Measurements from ENCODE around the gene POLRMT. TPM values are rescaled to one million over a fixed set of nuclear protein-coding genes. Genes with fewer than 3 reads are reported as not detected.

The POLRMT gene
- total RNA-seq, 1 donor from 2014 or later: 68.4 TPM

DNA sequence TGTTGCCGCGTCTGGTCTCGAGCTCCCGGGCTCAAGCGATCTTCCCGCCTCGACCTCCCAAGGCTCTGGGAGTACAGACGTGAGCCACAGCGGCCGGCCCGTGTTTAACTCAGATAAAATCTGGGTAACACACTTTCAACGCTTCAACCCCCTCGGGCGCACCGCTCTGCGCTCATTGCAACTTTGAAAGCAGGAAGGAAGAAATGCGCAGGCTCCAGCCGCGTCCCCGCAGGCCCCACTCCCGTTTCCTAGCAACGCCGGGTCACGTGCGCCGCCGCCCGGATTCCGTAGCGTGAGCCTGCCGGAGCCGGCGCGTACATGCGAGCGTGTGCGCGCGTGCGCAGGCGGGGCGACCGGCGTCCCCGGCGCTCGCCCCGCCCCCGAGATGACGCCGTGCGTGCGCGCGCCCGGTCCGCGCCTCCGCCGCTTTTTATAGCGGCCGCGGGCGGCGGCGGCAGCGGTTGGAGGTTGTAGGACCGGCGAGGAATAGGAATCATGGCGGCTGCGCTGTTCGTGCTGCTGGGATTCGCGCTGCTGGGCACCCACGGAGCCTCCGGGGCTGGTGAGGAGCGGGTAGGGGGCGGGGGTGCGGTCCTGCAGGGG lies 61.1 kb downstream of the POLRMT start, which contains the start of gene BSG:
Gene BSG, plus strand, starts transcription at position 457 of the 603 bp plus-strand sequence. Its CDS starts 39 bp downstream, at position 496.
- peaks cover 21% of the 10 kb centered on the region for H3K4me1 Mint-ChIP-seq (ENCODE audit: low read depth)
- TF ChIP-seq, protein P1, sequence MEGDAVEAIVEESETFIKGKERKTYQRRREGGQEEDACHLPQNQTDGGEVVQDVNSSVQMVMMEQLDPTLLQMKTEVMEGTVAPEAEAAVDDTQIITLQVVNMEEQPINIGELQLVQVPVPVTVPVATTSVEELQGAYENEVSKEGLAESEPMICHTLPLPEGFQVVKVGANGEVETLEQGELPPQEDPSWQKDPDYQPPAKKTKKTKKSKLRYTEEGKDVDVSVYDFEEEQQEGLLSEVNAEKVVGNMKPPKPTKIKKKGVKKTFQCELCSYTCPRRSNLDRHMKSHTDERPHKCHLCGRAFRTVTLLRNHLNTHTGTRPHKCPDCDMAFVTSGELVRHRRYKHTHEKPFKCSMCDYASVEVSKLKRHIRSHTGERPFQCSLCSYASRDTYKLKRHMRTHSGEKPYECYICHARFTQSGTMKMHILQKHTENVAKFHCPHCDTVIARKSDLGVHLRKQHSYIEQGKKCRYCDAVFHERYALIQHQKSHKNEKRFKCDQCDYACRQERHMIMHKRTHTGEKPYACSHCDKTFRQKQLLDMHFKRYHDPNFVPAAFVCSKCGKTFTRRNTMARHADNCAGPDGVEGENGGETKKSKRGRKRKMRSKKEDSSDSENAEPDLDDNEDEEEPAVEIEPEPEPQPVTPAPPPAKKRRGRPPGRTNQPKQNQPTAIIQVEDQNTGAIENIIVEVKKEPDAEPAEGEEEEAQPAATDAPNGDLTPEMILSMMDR (IDR thresholded peaks at IDR 0.05; ENCODE audit: unreplicated experiment): no peak
- no peaks in the 10 kb centered on the region for H3K27me3 Mint-ChIP-seq
- H3K9me3 Mint-ChIP-seq (ENCODE audit: low read depth): peaks cover 5% of the 10 kb centered on the region
- H3K27ac Mint-ChIP-seq: peak within 1 kb of the TSS; percentile 99
- peak within 1 kb of the TSS; percentile 88 for H3K4me3 Mint-ChIP-seq (ENCODE audit: low read depth)
- DNase-seq (ENCODE audit: low spot score, unreplicated experiment): peak; percentile 95
- H3K36me3 Mint-ChIP-seq (ENCODE audit: insufficient read depth): peaks cover 9% of the 10 kb centered on the region

DNA sequence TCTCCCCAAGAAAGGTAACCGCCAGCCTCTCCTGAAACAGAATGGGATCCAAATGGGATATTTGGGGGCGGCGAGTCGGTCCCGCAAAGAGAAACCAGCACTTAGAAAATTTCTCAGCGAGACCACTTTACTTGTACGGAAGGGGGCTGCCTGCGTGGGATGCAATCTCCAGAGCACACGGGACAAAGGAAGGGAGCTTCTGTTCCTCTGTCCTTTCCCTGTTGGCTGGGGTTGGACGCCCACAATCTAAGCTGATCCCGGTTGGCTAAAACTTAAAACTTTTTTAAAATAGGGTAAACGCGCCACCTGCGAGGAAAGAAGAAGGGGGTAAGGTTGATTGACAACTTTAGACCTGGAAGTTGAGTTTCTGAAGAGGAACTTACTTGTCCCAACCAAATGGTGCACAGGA lies 61.8 kb downstream of the POLRMT start:
- TF ChIP-seq, protein P1 (IDR thresholded peaks at IDR 0.05; ENCODE audit: unreplicated experiment): no peak
- Mint-ChIP-seq H3K36me3 (ENCODE audit: insufficient read depth) (peaks cover 12% of the 10 kb centered on the region), H3K9me3 (ENCODE audit: low read depth) (peaks cover 5% of the 10 kb centered on the region), H3K27ac (peak overlapping the region; percentile 98), H3K27me3 (no peaks in the 10 kb centered on the region), H3K4me3 (ENCODE audit: low read depth) (peak overlapping the region; percentile 77), H3K4me1 (ENCODE audit: low read depth) (peaks cover 20% of the 10 kb centered on the region)
- DNase-seq (ENCODE audit: low spot score, unreplicated experiment): no peak

DNA sequence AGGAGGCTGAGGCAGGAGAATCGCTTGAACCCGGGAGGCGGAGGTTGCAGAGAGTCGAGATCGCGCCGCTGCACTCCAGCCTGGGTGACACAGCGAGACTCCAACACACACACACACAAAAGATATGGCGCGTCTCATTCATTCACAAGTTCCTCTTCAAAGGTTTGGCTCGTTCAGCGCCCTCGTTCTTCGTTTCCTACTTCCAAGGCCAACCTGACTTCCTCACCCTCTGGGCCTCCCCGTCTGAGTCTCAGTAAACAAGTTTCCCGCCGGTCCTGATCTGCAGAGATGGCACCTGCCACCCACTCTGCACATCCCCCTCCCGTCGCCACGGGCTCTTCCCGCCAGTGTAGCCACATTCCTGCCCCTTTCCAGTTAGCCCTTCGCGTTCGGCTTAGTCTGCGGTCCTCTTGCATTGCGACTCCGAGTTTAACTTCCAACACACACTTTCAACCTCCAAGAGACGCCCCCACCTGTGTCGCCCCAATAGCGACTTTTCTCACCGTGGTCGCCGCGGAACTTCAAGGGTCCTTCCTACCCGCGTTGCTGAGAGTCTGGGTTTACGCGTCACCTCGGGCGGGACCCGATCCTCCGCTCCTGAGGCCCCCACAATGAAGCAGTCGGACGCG lies 62.3 kb downstream of the POLRMT start:
- Mint-ChIP-seq H3K36me3 (ENCODE audit: insufficient read depth) (peaks cover 14% of the 10 kb centered on the region), H3K9me3 (ENCODE audit: low read depth) (peaks cover 5% of the 10 kb centered on the region), H3K4me3 (ENCODE audit: low read depth) (peak overlapping the region; percentile 77), H3K4me1 (ENCODE audit: low read depth) (peaks cover 20% of the 10 kb centered on the region), H3K27me3 (no peaks in the 10 kb centered on the region), H3K27ac (peak overlapping the region; percentile 98)
- DNase-seq (ENCODE audit: low spot score, unreplicated experiment): no peak
- TF ChIP-seq, protein P1 (IDR thresholded peaks at IDR 0.05; ENCODE audit: unreplicated experiment): no peak

DNA sequence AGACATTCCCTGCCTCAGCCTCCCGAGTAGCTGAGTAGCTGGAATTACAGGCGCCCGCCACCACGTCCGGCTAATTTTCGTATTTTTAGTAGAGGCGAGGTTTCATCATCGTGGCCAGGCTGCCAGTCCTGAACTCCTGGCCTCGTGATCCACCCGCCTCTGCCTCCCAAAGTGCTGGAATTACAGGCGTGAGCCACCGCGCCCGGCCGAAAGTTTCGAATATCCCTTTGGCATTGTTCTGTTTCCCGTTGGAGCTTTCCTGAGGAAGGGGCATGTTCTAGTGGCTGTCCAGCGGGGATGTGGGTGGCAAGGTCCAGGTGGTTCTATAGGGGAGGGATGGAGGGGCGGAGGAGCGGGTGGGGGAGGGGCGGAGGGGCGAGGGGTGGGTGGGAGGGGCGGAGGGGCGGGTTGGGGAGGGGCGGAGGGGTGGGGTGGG lies 63.1 kb downstream of the POLRMT start:
- Mint-ChIP-seq H3K36me3 (ENCODE audit: insufficient read depth) (peaks cover 14% of the 10 kb centered on the region), H3K27ac (no peak overlapping the region), H3K9me3 (ENCODE audit: low read depth) (peaks cover 5% of the 10 kb centered on the region), H3K27me3 (no peaks in the 10 kb centered on the region), H3K4me3 (ENCODE audit: low read depth) (no peak overlapping the region), H3K4me1 (ENCODE audit: low read depth) (peaks cover 20% of the 10 kb centered on the region)
- TF ChIP-seq, protein P1 (IDR thresholded peaks at IDR 0.05; ENCODE audit: unreplicated experiment): no peak
- DNase-seq (ENCODE audit: low spot score, unreplicated experiment): no peak

DNA sequence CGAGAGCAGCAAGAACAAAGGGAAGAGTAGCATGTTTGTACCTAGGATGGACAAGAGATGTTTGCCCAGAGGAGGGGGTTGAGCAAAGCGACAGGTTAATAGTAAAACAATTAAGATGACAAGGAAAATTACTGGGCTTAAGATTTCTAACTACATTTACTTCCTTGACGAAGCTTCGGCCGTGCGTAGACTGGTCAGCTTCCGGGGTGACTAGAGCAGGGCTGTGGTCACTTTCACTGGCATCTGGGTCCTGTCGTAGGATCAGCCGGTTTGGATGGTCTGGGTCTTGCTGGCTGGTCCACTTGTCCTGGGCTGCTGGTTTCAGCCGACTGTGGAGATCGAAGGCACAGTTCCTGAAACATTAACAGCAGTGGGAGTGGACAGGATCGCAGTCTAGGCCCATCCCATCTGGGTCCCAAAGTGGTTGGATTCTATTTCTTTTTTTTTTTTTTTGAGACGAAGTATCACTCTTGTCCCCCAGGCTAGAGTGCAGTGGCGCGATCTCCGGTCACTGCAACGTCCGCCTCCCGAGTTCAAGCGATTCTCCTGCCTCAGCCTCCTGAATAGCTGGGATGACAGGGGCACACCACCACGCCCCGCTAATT lies 65.9 kb downstream of the POLRMT start:
- TF ChIP-seq, protein P1 (IDR thresholded peaks at IDR 0.05; ENCODE audit: unreplicated experiment): no peak
- H3K27ac Mint-ChIP-seq: no peak overlapping the region
- peaks cover 17% of the 10 kb centered on the region for H3K36me3 Mint-ChIP-seq (ENCODE audit: insufficient read depth)
- peaks cover 7% of the 10 kb centered on the region for H3K4me1 Mint-ChIP-seq (ENCODE audit: low read depth)
- no peak for DNase-seq (ENCODE audit: low spot score, unreplicated experiment)
- H3K4me3 Mint-ChIP-seq (ENCODE audit: low read depth): no peak overlapping the region
- no peaks in the 10 kb centered on the region for H3K27me3 Mint-ChIP-seq
- H3K9me3 Mint-ChIP-seq (ENCODE audit: low read depth): peaks cover 5% of the 10 kb centered on the region
